Erythroblast (primary cell): ENCODE measurements around the gene IL12RB2.

ENCODE experiments used
- GATA1 ChIP-seq: IDR thresholded peaks from 2 replicates; pipeline ENCODE4 v1.6.1; 2011; ENCODE audit warnings: low read depth, mild to moderate bottlenecking, control low read depth, low read length, moderate library complexity
- POLR2A ChIP-seq: IDR thresholded peaks from 2 replicates; pipeline ENCODE4 v1.6.1; 2011; ENCODE audit warnings: mild to moderate bottlenecking, low read length

DNA sequence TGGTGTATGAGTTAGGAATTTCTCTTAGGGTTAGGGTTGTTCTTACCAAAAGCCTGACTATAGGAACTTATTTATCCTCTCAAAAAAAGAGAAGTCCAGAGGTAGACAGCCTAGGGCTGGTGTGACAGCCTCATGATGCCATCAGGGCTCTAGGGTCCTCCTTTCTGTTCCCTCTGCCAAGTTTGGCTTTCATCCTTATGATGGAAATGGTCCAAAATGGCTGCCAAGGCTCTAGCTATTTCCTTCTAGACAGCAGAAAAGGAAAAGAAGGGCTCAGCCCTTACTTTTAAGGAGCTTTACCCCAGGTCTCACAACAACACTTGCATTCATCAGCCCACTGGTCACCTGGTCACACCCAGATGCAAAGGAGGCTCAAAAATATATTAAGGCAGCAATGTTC is 44.5 kb downstream of the IL12RB2 start:
- TF ChIP-seq POLR2A (no peak), GATA1 (no peak)
